Endodermal cell (in vitro differentiated cells): ENCODE results near the gene HIF1A. TPM values are rescaled to one million over a fixed set of nuclear protein-coding genes. Genes with fewer than 3 reads are reported as not detected.

Experiments used
- DNase-seq: peaks from one replicate; pipeline ENCODE4 v3.0.0-alpha.2; 2017
- H3K27ac ChIP-seq: 2 replicates; pipeline ENCODE4 v1.5.1; 2013; ENCODE audit warnings: mild to moderate bottlenecking, low read depth, low read length, moderate library complexity
- H3K27me3 ChIP-seq: 2 replicates; pipeline ENCODE4 v1.6.1; 2013; ENCODE audit warnings: mild to moderate bottlenecking, low read length, moderate library complexity; ENCODE audit not compliant: insufficient read depth, control insufficient read depth, poor library complexity, severe bottlenecking
- H3K36me3 ChIP-seq: 2 replicates; pipeline ENCODE4 v1.7.0; 2013; ENCODE audit warnings: mild to moderate bottlenecking, low read length, moderate library complexity; ENCODE audit not compliant: control insufficient read depth, insufficient read depth
- H3K4me1 ChIP-seq: one replicate; pipeline ENCODE4 v1.7.0; 2013; ENCODE audit warnings: low read length; ENCODE audit not compliant: control insufficient read depth, insufficient read depth
- H3K4me3 ChIP-seq: 2 replicates; pipeline ENCODE4 v1.5.1; 2013; ENCODE audit warnings: mild to moderate bottlenecking, low read length, moderate library complexity
- H3K9ac ChIP-seq: 2 replicates; pipeline ENCODE4 v1.6.1; 2013; ENCODE audit warnings: mild to moderate bottlenecking, low read length, moderate library complexity; ENCODE audit not compliant: poor library complexity, severe bottlenecking; ENCODE audit errors: extremely low read depth
- H3K9me3 ChIP-seq: 2 replicates; pipeline ENCODE4 v1.6.1; 2013; ENCODE audit warnings: mild to moderate bottlenecking, low read length, moderate library complexity; ENCODE audit not compliant: control insufficient read depth
- H3K27ac Mint-ChIP-seq: 2 replicates; pipeline ENCODE4 v1.8.0; 2020; ENCODE audit warnings: mixed read lengths
- H3K27me3 Mint-ChIP-seq: 2 replicates; pipeline ENCODE4 v1.8.0; 2021; ENCODE audit warnings: mild to moderate bottlenecking, mixed read lengths; ENCODE audit not compliant: insufficient read depth
- H3K36me3 Mint-ChIP-seq: 2 replicates; pipeline ENCODE4 v1.8.0; 2020; ENCODE audit warnings: low read depth, mixed read lengths
- H3K4me1 Mint-ChIP-seq: 2 replicates; pipeline ENCODE4 v1.8.0; 2020; ENCODE audit warnings: mixed read lengths
- H3K4me3 Mint-ChIP-seq: 2 replicates; pipeline ENCODE4 v1.8.0; 2020; ENCODE audit warnings: mild to moderate bottlenecking, moderate library complexity, mixed read lengths
- H3K9me3 Mint-ChIP-seq: 2 replicates; pipeline ENCODE4 v1.8.0; 2020; ENCODE audit warnings: mild to moderate bottlenecking, mixed read lengths
- CTCF ChIP-seq: fragments of 200-600 bp; sonication (generic); conservative IDR thresholded peaks from 2 replicates; pipeline ENCODE4 v1.5.0; 2021; ENCODE audit warnings: antibody characterized with exemption, mild to moderate bottlenecking
- WGBS, 2 experiments: methylation state at CpG; one replicate each; pipeline versions ENCODE4 v1.1.5 to v1.1.7; 2013; ENCODE audit warnings: missing lambda C conversion rate in 2 of 2, mixed read lengths in 1 of 2; ENCODE audit not compliant: insufficient coverage in 1 of 2, insufficient read length in 1 of 2; 5-methylcytosine and 5-hydroxymethylcytosine counted together
- total RNA-seq, 2 donors: library from RNA; stranded (reverse); fragmentation: NEBNext Ultra II Directional in 1 of 2; extraction: Animal tissue kit (Norgen Biotek cat#: 25700) in 1 of 2; gene quantifications; 2 replicates in 1 of 2; 3 replicates in 1 of 2; pipeline ENCODE4 v1.2.1, GENCODE V29; 2021

Gene HIF1A
- total RNA-seq, 2 donors from 2014 or later: 201 to 227 TPM

GRCh38 chr14:61695695-61696527 lies 598 bp downstream of the HIF1A start:
- Histone ChIP-seq H3K4me1 (peaks cover 3% of the 10 kb centered on the region), H3K9ac (peak overlapping the region; percentile 86), H3K27me3 (no peaks in the 10 kb centered on the region), H3K9me3 (no peaks in the 10 kb centered on the region), H3K36me3 (no peaks in the 10 kb centered on the region), H3K4me3 (peak overlapping the region; percentile 97), H3K27ac (peak overlapping the region; percentile 95)
- H3K4me3 Mint-ChIP-seq: peak overlapping the region; percentile 96
- WGBS, 2 experiments: 0% methylated on average over 21 to 68 of the region's 70 CpGs
- peak; percentile 88 for DNase-seq
- H3K9me3 Mint-ChIP-seq: no peaks in the 10 kb centered on the region
- H3K36me3 Mint-ChIP-seq: no peaks in the 10 kb centered on the region
- H3K27me3 Mint-ChIP-seq: no peaks in the 10 kb centered on the region
- peaks cover 49% of the 10 kb centered on the region for H3K4me1 Mint-ChIP-seq
- peak overlapping the region; percentile 99 for H3K27ac Mint-ChIP-seq
- TF ChIP-seq CTCF: no peak

- H3K27ac ChIP-seq: no peak overlapping the region
- 11% methylated on average over 2 of the region's 5 CpGs; no CpG with 5 or more reads in 1 of the 2 experiments for WGBS, 2 experiments
- Mint-ChIP-seq H3K9me3 (no peaks in the 10 kb centered on the region), H3K4me1 (peaks cover 42% of the 10 kb centered on the region), H3K27me3 (no peaks in the 10 kb centered on the region), H3K27ac (peak overlapping the region; percentile 99), H3K4me3 (peak overlapping the region; percentile 96), H3K36me3 (no peaks in the 10 kb centered on the region)
- H3K4me1 ChIP-seq: peaks cover 3% of the 10 kb centered on the region
- TF ChIP-seq CTCF: no peak
- H3K4me3 ChIP-seq: peak overlapping the region; percentile 97
- no peaks in the 10 kb centered on the region for H3K27me3 ChIP-seq
- H3K9me3 ChIP-seq: no peaks in the 10 kb centered on the region
- H3K36me3 ChIP-seq: no peaks in the 10 kb centered on the region
- no peak for DNase-seq
- peak overlapping the region; percentile 86 for H3K9ac ChIP-seq
Measured at GRCh38 chr14:61696753-61697318, 1.5 kb downstream of the HIF1A start.

DNA sequence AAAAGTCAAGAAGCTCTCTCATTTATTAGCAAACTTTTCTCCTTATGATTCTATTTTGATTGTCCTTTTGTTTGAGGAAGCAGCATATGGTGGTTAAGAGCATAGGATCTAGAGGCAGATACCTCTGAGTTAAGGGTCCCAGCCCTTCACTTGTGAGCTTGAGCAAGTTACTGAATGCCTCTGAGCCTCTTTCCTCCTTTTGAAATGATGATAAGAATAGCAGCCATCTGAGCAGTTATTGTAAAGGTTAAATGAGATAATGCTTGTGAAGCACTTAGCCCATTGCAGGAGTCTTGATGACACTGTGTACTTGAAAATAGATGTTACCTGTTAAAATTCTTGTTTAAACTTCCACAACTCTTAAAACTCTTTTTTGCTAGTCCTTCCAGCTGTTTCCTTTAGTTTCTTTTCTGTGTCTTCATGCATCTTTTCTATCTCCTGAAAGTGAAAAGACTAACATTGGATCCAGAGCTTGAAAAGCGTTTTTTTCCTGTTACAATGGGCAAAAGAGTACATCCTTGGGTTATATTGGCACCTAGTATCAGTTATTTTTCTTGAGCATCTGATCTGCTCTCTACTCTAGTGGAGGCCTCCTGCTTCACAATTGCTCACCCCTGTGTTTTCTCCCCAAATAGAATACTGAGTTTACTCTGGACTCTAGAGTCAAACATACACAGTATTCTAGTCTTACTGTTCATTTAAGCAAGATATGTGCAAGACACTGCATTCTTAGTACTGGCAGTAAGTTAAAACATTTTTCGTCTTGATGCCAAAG lies 3.1 kb downstream of the HIF1A start:
- H3K4me3 Mint-ChIP-seq: peak overlapping the region; percentile 96
- H3K36me3 Mint-ChIP-seq: no peaks in the 10 kb centered on the region
- peaks cover 3% of the 10 kb centered on the region for H3K4me1 ChIP-seq
- TF ChIP-seq CTCF: no peak
- H3K9ac ChIP-seq: peak overlapping the region; percentile 86
- peak overlapping the region; percentile 74 for H3K27ac Mint-ChIP-seq
- H3K9me3 Mint-ChIP-seq: no peaks in the 10 kb centered on the region
- no peak overlapping the region for H3K27ac ChIP-seq
- 63 to 71% methylated on average over 2 of the region's 2 CpGs for WGBS, 2 experiments
- peak overlapping the region; percentile 97 for H3K4me3 ChIP-seq
- no peaks in the 10 kb centered on the region for H3K9me3 ChIP-seq
- no peaks in the 10 kb centered on the region for H3K36me3 ChIP-seq
- no peak for DNase-seq
- peaks cover 53% of the 10 kb centered on the region for H3K4me1 Mint-ChIP-seq
- H3K27me3 Mint-ChIP-seq: no peaks in the 10 kb centered on the region
- H3K27me3 ChIP-seq: no peaks in the 10 kb centered on the region
